GDM1 (cell line): ENCODE data around the gene IL17RD.
A peak's percentile ranks its signal among the peaks of the same experiment; 100 is the strongest.

ENCODE experiments used
- DNase-seq: peaks from one replicate; lab custom pipeline; 2025; lab: John Stamatoyannopoulos, UW

The IL17RD gene

GRCh38 chr3:57164657-57165573, at the start of gene IL17RD:
IL17RD (minus strand) TSS chr3:57165353; CDS start chr3:57165286, 67 bp downstream.
- peak; percentile 33 for DNase-seq

DNA sequence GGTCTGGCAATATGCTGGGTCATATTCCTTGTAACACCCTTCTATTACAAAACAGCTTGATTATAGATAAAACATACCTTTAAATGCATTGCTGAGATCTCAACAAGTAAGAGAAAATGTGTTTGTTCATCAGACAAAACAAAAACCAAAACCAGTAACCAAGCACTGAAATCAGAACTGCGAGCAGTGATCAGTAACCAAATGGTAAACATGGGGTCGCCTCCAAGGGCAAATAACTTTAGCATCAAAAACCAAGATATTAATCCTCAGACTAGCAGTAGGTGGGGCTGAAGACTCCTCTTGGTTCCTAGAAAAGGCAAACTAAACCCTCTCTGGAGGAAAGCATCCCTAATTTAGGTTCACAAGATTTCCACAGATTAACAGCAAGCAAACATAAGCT, 41.3 kb upstream of the IL17RD start:
- no peak for DNase-seq

DNA sequence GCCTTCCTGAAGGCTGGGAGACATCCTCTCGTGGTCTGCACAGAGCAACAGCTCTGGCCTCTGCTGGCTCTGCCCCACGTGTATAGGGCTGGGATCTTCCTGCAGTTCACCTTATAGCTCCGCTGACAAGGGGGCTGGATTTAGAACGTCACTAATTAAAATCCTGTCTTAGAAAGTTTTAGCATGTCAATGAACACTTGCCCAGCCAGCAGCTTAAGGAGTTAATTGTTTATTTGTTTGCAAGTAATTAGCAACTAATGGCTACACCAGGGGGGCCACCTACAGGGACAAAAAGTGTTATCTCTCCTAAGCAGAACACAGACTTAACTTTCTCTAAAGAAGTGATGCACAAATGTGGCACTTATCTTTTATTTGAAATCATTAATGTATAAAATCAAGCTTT, 34.7 kb upstream of the IL17RD start, which contains the start of gene HESX1:
HESX1 (minus strand) TSS at position 84 of the 403 bp plus-strand sequence; CDS start at position 24, 60 bp downstream.
- no peak for DNase-seq

DNA sequence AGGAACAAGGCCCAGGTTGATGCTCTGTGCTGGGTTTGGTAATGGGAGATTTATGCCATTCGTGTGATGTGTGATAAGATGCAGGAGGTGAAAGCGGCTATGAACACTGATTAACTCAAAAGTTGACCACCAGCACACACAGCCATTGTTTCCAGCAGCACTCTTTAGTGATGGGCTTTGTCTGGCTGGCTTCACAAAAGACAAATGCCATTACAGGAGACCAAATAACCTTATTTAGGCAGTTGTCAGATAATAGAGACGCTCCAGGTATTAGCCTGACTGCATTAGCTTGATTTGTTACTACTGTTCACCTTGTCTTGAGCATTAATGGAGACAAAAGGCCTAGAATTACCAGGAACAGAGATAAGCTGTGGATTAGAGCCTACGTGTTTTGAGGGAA, 29.5 kb upstream of the IL17RD start:
- DNase-seq = no peak

- DNase-seq = no peak
Observed at GRCh38 chr3:57192028-57192427, 26.9 kb upstream of the IL17RD start.

DNA sequence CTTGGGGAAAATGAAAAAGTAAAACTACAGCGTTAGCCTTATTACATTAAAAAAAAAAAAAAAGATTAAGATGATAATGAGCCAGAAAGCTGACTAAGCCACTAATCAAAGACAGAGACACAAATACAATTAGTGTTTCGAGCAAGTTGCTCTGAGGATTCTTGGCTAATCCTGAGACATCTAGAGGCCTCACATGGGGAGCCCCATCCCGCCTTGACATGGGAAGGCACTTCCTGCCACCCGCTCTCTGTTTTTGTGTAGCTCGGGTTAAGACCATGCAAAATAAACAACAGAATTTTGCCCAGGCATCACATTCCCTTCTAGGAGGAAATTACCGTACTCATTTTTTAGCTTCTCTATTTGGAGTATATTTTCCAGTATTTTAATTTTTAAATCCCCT, 19.4 kb upstream of the IL17RD start:
- no peak for DNase-seq

- peak; percentile 36 for DNase-seq
Observed at GRCh38 chr3:57179580-57180410, 14.6 kb upstream of the IL17RD start.

DNA sequence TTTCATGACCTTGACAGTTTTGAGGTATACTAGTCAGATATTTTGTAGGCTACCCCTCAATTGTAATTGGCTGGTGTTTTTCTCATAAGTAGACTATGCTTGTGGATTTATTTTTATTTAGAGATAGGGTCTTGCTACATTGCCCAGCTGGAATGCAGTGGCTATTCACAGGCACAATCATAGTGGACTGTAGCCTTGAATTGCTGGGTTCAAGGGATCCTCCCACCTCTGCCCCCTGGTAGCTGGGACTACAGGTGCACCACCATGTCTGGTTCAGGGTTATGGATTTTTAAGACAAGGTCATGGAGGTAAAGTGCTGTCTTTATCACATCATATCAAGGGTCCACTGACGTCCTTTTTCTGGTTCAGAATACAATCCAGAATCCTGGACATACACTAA, 10.9 kb upstream of the IL17RD start:
- DNase-seq = no peak

DNA sequence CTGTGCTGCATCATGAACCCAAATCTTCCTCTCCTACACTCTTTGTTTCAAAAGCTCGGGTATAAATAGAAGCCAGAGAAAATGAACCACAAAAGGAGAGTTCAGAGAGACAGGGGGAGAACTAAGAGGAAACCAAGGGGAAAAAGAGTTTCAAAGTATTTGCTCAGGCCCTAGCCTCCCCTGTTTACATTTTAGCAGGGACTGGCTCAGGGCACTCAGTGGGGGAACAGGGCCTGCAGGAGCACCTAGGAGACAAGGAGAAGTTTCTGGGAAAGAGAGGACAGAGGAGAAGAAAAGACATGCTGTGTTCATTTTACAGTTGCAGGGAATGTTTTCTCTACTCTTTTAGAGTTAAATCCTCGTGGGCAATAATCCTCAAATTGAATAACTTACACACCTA, 8.5 kb upstream of the IL17RD start:
- no peak for DNase-seq

DNA sequence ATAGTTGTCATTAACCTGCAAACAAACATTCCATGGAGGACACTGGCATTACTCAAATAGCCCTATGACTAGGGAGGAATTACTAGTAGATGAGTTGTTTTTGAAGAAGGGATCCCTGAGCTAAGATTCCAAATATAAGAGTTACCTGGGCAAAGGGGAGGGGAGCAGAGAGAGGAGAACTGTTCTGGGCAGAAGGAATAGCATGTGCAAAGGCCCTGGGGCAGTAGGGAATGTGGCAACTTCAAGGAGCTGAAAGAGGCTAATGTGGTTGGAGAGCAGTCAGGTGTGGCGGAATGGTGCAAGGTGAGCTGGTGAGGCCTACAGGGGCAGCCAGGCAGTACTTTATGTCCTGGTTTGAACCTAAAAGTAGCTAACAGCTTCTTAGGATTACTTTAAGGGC, 5.8 kb upstream of the IL17RD start:
- DNase-seq = no peak

DNA sequence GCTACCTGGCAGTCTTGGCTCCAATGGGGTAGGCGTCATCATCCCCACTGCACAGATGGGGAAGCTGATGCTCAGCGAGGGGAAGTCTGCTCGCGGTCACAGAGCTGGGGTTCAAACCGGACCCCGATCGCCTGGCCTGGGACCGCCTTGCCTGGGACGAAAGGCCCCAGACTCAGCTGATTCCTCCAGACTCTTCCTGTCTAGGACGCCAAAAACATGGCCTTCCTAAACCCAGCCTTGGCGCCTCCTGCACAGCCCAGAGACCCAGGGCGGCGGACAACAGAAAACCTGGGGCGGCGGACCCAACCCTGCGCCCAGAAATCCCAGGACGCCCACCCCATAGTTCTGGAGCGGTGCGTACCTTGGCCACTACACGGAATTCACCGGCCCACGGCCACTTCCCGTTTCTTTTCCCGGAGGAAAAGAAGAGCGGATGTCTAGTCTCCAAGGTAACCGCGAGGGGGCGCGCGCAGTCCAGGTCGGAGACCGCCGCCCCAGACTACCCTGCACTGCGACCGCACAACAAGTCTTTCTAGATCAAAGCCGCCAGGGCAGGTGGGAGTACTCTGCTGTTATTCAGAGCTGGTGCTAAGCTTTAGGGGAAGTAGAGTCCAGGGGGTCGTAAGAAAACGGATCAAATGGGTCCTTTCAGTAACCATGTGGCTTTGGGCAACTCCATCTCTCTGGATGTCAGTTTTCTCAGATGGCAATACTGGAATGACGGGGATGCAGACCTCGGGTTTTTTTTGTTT, 4.9 kb upstream of the IL17RD start:
- DNase-seq = peak; percentile 62

DNA sequence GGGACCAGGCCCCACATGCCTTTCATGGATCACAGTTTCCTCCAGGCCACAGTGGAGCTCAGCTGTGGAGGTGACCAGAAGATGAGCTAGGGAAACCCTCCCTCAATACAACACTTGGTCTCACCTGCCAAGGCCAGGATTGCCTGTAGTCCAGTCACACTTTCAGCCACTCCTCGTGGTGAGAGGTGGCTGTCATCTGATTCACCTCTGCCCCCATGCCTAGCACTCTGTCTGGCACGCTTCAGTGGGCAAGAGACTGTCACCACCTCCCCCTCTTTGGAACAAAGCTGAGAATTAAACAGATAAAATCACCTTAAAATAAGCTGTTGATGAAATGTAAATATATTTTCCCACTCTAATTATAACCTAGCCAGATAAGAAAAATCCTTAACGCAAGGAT, 4.0 kb upstream of the IL17RD start:
- no peak for DNase-seq

DNA sequence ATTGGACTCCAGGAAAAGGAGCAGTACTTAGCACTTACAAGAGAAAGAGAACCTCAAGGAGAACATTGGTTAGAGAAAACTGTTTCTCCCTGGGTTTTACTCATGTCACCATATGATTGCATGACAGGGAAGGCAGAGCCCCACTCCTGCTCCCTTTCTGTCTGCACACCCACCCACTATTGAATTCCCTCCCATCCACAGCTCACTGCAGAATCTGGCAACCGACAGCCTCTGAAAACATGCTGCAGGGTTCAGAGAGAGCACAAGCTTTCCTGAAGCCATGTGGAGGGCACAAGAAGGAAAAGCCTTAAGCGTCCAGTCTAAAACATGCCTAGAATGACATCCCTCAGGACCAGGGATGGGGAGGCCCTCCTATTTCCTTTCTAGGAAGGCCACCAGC, 3.0 kb upstream of the IL17RD start:
- no peak for DNase-seq

DNA sequence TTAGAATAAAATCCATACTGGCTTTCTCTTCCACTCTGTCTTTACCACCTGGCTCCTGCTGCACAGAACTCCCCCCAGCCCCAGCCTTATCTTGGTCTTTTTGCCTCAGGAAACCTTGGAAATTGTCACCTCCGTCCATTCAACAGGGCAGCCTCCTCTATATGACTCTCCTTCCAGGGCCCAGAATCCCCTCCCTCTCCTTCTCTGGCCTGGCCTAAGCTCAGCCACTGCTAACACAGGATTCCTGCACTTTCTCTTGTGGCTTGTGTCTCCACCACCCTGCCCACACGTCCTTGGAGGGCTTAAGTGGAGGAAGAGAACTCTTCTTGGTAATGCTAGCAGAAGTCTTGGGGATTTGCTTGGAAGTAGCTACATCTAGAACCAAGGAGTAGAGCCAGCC, 1.5 kb upstream of the IL17RD start:
- DNase-seq = no peak

DNA sequence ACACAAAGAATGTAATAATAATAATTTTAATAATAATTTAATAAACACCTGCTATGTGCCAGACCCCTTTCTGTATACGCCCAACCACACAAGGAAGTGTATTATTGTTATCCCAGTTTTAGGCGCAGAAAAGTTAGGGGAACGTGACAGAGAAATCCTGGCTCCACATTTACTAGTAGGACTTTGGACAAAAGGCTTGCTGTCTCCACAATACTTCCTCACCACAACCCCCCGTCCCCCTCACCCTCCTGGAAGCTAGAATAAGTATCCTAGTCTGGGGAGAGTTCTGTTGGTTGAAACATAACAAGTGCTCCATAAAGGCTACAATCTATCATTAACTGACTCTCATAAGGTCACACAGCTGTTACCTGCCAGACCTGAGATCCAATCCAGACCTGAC, 488 bp upstream of the IL17RD start:
- no peak for DNase-seq

DNA sequence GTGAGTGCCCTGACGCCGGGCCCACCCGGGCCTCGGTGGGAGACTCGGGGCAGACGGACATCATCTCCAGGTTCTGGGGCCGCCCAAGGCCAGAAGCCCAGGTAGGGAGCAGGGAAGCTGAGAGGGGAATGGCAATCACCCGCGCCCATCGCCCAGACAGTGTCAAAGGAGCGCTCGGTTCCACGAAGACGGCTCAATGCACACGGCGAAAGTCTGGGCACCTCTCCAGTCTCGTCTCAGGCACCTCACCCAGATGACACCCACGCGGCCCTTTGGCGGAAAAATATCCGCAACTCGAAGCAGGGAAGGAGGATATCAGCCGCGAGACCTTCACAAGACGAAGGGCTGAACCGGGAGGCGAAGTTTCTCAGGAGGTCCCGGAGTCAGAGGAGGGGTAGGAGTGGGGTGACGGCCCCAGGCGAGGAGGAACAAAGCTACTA, 916 bp downstream of the IL17RD start:
- DNase-seq = no peak

DNA sequence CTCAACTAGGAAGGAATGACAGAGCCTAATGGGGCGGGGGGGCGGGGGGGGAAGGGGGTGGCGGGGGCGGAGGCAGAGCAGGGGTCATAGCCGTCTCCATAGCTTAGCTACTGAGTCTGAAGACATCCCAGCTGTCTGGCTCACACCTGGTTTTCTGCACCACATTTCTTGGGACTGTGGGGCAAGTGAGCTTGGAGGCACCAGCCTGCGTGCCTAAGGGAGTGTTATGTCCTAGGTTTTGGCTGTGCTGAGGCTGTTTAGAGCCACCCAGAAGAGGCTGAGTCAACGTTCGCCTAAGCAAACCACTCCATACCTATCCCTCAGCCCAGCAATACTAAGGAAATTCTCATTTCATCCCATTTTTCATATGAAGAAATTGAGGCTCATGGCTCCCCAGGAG, 1.4 kb downstream of the IL17RD start:
- DNase-seq = no peak

DNA sequence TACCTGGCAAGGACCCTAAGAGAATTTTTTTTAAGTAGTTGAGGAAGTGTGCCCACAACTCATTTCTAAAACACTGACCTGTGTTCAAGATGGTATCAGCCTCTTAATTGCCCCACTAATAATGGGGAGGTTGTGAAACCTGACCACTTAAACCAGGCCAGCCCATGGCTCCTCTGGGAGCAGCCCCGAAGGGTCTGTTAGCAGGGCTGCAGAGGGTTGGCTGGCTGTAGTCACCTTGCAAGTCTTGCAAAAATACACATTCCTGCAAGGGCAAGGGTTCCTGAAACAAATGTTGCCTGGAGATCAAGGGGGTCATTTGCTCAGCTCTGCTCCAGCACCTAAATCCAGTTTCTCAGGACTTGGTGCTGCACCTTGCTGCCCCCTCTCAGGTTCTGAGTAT, 3.2 kb downstream of the IL17RD start:
- DNase-seq = no peak

GRCh38 chr3:57160765-57161538, 4.2 kb downstream of the IL17RD start:
- no peak for DNase-seq

- no peak for DNase-seq
Observed at GRCh38 chr3:57160076-57160764, 4.9 kb downstream of the IL17RD start.
